Endothelial cell (in vitro differentiated cells): ENCODE results near the gene HAPLN3. TPM values are rescaled to one million over a fixed set of nuclear protein-coding genes. Genes with fewer than 3 reads are reported as not detected.
A peak's percentile ranks its signal among the peaks of the same experiment; 100 is the strongest.

ENCODE experiments used
- DNase-seq: peaks from one replicate; pipeline ENCODE4 v3.0.0; 2021; ENCODE audit warnings: low spot score
- H3K27ac Mint-ChIP-seq: one replicate; pipeline ENCODE4 v1.8.0; 2021; ENCODE audit warnings: mixed read lengths, inconsistent platforms; ENCODE audit not compliant: unreplicated experiment
- H3K27me3 Mint-ChIP-seq: one replicate; pipeline ENCODE4 v1.8.0; 2021; ENCODE audit warnings: mild to moderate bottlenecking, moderate library complexity, mixed read lengths, inconsistent platforms; ENCODE audit not compliant: unreplicated experiment
- H3K36me3 Mint-ChIP-seq: one replicate; pipeline ENCODE4 v1.8.0; 2021; ENCODE audit warnings: mild to moderate bottlenecking, low read depth, mixed read lengths, inconsistent platforms; ENCODE audit not compliant: unreplicated experiment
- H3K4me1 Mint-ChIP-seq: one replicate; pipeline ENCODE4 v1.8.0; 2021; ENCODE audit warnings: mild to moderate bottlenecking, mixed read lengths, inconsistent platforms; ENCODE audit not compliant: unreplicated experiment
- H3K4me3 Mint-ChIP-seq: one replicate; pipeline ENCODE4 v1.8.0; 2021; ENCODE audit warnings: mild to moderate bottlenecking, mixed read lengths, inconsistent platforms; ENCODE audit not compliant: unreplicated experiment
- H3K9me3 Mint-ChIP-seq: one replicate; pipeline ENCODE4 v1.8.0; 2021; ENCODE audit warnings: mixed read lengths, inconsistent platforms; ENCODE audit not compliant: unreplicated experiment
- total RNA-seq: library from RNA; stranded (reverse); fragmentation: NEBNext Ultra II Directional; extraction: Animal tissue kit (Norgen Biotek cat#: 25700); gene quantifications from one replicate; pipeline ENCODE4 v1.2.1, GENCODE V29; 2021; ENCODE audit not compliant: unreplicated experiment
- TF ChIP-seq, protein P1 (sequence below): fragments of 200-600 bp; sonication (generic); IDR thresholded peaks from one replicate; pipeline ENCODE4 v1.5.0; 2021; ENCODE audit warnings: antibody characterized with exemption; ENCODE audit not compliant: unreplicated experiment

The HAPLN3 gene
- total RNA-seq, 1 donor from 2014 or later, result 137 TPM

DNA sequence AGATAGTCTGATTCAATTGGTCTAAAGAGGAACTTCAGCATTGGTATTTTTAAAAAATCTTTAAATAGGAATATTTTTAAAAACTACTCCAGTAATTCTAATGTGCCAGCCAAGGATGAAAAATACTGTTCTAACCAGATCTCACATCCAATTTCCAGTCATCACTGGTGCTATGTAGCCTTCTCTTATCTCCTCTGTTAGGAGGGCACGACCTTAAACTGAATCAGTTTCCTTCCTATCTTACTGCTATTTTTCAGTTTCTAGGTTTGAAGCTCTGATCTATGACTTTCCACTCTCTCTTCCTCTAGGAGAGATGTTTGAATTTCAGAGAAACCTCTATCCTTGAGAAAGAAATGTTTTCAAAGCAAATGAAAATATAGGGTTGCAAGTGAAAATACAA is 31.9 kb downstream of the HAPLN3 start:
- peaks cover 2% of the 10 kb centered on the region for H3K27me3 Mint-ChIP-seq
- peaks cover 5% of the 10 kb centered on the region for H3K36me3 Mint-ChIP-seq
- H3K27ac Mint-ChIP-seq, result no peak overlapping the region
- no peak overlapping the region for H3K4me3 Mint-ChIP-seq
- H3K4me1 Mint-ChIP-seq, result no peaks in the 10 kb centered on the region
- H3K9me3 Mint-ChIP-seq, result no peaks in the 10 kb centered on the region
- no peak for DNase-seq
- TF ChIP-seq, protein P1, sequence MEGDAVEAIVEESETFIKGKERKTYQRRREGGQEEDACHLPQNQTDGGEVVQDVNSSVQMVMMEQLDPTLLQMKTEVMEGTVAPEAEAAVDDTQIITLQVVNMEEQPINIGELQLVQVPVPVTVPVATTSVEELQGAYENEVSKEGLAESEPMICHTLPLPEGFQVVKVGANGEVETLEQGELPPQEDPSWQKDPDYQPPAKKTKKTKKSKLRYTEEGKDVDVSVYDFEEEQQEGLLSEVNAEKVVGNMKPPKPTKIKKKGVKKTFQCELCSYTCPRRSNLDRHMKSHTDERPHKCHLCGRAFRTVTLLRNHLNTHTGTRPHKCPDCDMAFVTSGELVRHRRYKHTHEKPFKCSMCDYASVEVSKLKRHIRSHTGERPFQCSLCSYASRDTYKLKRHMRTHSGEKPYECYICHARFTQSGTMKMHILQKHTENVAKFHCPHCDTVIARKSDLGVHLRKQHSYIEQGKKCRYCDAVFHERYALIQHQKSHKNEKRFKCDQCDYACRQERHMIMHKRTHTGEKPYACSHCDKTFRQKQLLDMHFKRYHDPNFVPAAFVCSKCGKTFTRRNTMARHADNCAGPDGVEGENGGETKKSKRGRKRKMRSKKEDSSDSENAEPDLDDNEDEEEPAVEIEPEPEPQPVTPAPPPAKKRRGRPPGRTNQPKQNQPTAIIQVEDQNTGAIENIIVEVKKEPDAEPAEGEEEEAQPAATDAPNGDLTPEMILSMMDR, result no peak

DNA sequence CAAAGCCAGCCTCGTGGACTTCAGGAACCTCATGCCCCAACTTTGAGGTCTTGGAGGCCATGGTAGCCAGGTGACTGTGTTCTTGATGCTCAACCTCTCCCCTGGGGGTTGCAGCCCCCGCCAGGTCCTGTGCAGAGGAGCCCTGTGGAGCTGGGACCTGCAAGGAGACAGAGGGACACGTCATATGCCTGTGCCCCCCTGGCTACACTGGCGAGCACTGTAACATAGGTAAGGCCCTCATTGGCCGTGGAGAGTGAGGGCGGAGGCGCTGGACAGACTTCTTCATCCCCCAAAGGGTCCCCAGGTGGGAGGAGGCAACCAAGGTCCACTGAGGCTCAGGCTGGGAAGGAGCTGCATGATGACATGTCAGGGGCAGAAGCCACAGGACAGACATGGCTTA is 35.1 kb downstream of the HAPLN3 start:
- Mint-ChIP-seq H3K27me3 (peaks cover 2% of the 10 kb centered on the region), H3K27ac (peak overlapping the region; percentile 9), H3K4me1 (no peaks in the 10 kb centered on the region), H3K36me3 (no peaks in the 10 kb centered on the region), H3K4me3 (no peak overlapping the region), H3K9me3 (no peaks in the 10 kb centered on the region)
- TF ChIP-seq, protein P1, result no peak
- no peak for DNase-seq

DNA sequence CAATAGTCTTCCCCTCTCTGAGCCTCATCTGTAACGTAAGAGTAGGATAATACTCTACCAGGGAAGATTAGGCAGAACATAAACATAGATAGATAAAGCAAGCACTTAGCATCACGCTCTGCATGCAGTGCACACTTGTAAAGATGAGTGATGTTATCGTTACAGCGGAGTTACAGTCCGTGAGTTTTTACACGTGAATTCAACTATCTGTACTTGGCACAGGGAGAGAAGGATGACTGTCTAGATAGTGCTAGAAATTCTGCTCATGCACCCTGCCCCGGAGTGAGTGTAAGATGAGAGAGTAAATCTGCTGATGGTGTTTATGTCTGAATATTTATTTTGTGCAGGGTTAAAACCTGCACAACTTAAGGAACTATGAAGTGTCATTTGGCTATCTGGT is 35.8 kb downstream of the HAPLN3 start:
- peaks cover 3% of the 10 kb centered on the region for H3K27me3 Mint-ChIP-seq
- no peaks in the 10 kb centered on the region for H3K4me1 Mint-ChIP-seq
- no peaks in the 10 kb centered on the region for H3K9me3 Mint-ChIP-seq
- peak overlapping the region; percentile 23 for H3K4me3 Mint-ChIP-seq
- H3K36me3 Mint-ChIP-seq, result peaks cover 7% of the 10 kb centered on the region
- H3K27ac Mint-ChIP-seq, result no peak overlapping the region
- TF ChIP-seq, protein P1, result no peak
- no peak for DNase-seq

DNA sequence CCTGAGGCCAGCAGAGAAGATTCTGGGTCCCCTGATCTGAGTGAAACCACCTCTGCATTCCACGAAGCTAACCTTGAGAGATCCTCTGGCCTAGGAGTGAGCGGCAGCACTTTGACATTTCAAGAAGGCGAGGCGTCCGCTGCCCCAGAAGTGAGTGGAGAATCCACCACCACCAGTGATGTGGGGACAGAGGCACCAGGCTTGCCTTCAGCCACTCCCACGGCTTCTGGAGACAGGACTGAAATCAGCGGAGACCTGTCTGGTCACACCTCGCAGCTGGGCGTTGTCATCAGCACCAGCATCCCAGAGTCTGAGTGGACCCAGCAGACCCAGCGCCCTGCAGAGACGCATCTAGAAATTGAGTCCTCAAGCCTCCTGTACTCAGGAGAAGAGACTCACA is 36.4 kb downstream of the HAPLN3 start:
- Mint-ChIP-seq H3K4me3 (peak overlapping the region; percentile 23), H3K27me3 (peaks cover 3% of the 10 kb centered on the region), H3K27ac (no peak overlapping the region), H3K36me3 (peaks cover 8% of the 10 kb centered on the region), H3K4me1 (no peaks in the 10 kb centered on the region), H3K9me3 (no peaks in the 10 kb centered on the region)
- DNase-seq, result no peak
- TF ChIP-seq, protein P1, result no peak

DNA sequence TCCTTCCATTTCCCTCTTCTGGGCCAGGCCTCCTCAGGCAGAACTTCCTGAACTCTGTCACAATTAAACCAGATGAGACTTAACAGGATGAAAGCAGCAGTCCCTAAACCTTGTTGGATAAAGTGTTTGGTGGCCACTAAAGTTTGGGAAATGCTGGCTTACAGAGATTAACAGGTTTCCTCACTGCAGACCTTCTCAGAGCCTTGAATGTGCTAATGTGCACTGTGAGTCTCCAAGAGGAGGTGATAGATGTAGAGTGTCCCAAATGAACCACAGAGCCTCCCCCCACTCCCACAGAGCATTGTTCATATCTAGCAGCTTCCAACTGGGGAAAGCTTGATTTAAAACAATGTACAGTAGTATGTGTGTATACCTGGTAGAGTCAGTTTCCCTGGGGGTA is 42.9 kb downstream of the HAPLN3 start:
- H3K4me3 Mint-ChIP-seq, result no peak overlapping the region
- TF ChIP-seq, protein P1, result no peak
- no peaks in the 10 kb centered on the region for H3K9me3 Mint-ChIP-seq
- H3K27me3 Mint-ChIP-seq, result peaks cover 2% of the 10 kb centered on the region
- H3K4me1 Mint-ChIP-seq, result no peaks in the 10 kb centered on the region
- DNase-seq, result no peak
- H3K27ac Mint-ChIP-seq, result no peak overlapping the region
- peaks cover 8% of the 10 kb centered on the region for H3K36me3 Mint-ChIP-seq
